SKM-1 (cell line): ENCODE data around the gene COL16A1.

Source experiments
- DNase-seq: peaks from one replicate; lab custom pipeline; 2025; ENCODE audit not compliant: unreplicated experiment; lab: John Stamatoyannopoulos, UW

COL16A1 gene

DNA sequence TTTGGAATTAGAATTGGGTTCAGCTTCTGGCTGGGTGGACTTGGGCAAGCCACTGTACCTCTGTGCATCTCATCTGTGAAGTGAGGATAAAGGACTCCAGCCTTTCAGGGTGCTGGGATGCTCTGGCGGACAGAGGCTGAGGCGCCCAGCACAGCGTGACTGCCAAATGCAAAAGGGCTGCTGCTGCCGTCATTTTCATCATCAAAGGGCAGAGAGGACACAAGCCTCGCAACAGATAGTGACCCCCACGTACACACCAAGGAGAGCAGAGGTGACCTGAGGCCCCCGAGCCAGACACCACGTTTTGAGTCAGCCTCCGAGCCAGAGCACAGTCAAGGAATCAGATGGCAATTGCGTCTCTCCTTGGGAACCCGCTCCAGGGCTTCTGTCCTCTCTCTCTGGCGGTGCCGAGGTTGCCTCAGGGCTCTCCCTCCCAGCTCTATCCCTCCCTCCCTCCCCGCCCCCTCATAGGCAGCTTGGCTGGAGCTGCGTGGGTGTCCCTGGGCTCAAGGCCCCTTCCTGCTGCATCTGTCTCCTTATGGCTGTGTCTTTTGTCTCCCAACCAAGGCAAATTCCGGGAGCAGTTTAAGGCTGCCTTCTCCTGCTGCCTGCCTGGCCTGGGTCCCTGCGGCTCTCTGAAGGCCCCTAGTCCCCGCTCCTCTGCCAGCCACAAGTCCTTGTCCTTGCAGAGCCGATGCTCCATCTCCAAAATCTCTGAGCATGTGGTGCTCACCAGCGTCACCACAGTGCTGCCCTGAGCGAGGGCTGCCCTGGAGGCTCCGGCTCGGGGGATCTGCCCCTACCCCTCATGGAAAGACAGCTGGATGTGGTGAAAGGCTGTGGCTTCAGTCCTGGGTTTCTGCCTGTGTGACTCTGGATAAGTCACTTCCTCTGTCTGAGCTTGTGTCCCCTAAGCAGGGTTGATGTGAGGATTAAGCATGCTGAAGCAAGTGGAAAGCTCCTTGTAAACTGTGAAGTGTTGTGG is 77.3 kb downstream of the COL16A1 start:
- DNase-seq, result no peak

DNA sequence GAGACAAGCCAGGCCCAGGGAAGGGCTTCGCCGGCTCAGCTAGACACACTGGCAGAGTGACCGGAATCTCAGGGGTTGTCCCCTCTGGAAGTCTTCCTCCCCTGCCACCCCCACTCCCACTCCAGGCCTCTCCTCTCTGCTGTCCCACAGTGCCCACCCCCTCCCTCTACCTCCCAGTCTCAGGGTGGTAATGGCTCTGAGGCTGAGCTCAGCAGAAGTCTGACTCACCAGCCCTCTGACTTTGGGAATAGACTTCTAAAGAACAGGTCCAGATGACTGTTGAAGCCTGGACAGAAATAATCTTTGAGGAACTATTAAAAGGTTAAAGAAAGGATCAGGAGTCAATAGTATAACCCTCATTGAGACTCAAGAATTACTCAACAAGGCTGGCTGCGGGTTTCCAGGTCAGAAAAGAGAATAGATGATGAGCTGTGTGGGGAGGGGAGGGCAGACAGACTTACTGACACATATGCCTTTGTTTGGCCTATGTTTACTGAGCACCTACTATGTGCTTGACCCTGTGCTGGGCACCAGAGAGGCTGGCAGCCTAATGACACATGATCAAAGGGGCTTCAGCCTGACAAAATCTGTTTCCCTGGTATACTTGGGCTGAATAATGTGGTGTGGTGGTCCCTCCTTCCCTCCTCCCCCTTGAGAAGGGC is 78.1 kb downstream of the COL16A1 start:
- DNase-seq, result no peak

DNA sequence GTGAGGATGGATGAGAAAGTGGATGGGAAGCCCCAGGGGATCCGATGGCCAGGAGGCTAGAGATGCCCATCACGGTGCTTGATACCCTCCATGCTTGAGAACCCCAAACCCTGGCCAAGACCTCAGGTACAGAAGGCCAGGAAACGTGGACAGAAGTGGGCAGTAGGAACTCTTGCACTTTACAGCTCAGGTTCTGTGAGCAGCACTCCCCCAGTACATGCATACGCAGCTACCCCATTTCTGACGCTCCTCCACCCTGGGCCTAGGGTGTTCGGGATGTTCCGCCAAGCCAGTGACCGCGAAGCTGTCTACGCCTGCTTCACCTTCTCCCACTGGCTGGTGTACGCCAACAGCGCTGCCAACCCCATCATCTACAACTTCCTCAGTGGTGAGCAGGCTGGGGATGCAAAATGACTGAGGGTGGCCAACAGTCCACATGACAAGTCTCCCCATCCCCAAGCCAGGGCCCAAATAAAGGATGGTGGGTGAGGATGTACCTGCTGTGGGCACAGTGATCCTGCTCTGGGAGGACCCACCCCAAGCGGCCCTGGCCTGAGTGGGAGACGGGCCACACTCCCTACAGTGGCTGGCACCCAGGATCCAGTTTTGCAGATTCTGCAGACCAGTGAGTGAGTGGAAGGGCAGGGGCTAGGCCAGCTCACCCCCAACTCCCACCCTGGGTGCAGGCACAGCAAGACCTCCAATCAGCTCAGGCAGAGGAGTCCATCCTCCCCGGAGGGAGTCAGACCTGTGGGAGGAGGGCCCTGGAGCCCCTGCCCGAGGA is 78.9 kb downstream of the COL16A1 start:
- no peak for DNase-seq

DNA sequence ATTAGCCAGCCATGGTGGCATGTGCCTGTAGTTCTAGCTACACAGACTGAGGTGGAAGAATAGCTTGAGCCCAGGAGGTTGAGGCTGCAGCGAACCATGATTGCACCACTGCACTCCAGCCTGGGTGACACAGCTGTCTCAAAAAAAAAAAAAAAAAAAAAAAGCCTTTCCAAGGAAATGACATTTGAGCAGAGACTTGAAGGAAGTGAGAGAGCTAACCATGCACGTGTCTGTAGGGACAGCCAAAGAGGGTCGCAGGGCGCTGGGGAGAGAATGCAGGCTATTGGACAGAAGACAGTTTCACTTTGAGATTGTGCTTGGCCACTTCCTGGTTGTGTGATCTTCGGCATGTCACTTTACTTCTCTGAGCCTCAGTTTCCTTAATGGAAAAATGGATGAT is 79.5 kb downstream of the COL16A1 start:
- DNase-seq, result no peak

DNA sequence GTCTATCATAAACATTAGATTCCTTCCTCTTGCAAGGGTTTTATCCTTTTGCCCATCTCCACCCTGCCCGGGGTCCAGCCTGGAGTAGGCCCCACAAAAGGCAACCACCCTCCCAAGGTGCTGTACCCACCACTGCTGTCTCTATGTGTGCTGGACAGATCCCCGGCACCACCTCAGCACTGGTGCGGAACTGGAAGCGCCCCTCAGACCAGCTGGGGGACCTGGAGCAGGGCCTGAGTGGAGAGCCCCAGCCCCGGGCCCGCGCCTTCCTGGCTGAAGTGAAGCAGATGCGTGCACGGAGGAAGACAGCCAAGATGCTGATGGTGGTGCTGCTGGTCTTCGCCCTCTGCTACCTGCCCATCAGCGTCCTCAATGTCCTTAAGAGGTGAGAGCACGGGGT is 80.5 kb downstream of the COL16A1 start:
- no peak for DNase-seq

DNA sequence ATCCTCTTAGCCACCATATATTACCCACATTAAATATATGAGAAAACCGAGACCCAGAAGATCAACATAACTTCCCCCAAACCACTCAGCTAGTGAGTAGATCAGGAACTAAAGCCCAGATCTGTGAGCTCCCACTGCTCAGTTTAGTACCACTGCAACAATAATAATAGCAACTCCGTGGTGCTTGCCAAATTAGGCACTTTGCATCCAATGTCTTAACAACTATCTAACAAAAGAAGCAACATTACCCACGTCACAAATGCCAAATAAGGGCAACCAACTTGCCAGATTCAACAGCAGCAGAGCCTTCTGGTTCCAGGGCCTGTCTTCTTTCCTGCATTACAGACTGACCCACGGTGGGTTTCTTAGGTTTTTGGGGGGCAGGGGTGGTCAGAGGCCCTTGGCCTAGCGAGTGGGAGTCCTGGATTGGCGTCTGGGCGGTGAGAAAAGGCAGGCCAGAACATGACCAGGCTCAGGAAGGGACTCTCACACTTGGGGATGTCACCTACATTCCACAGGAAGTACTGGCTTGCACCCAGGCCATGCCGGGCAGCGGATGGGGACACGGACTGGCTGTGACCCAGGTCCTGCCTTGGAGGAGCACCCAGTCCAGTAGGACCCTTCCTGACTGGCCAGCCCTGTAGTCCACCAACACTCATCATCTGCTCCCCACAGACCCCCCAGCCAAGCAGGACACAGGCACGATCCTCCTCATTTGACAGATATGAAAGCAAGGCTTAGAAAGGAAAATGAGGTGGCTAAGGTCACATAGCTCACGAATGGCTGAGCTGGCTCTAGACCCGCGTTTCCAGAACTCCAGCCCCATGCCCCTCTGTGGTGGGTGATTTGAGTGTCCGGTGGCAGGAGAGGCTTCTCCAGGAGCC is 81.7 kb downstream of the COL16A1 start:
- DNase-seq, result no peak

DNA sequence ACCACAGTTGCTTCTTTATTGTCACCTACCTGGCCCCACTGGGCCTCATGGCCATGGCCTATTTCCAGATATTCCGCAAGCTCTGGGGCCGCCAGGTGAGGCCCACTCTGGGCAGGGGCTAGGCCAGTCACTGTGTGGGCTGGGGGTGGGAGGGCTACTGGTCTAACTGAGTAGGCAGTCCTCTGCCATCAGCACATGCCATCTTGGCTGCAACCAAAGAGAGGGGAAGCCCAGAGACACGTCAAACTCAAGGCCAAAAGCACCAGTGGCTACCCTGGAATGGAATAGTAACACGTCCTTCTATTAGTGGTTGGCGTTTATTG is 82.4 kb downstream of the COL16A1 start:
- no peak for DNase-seq

DNA sequence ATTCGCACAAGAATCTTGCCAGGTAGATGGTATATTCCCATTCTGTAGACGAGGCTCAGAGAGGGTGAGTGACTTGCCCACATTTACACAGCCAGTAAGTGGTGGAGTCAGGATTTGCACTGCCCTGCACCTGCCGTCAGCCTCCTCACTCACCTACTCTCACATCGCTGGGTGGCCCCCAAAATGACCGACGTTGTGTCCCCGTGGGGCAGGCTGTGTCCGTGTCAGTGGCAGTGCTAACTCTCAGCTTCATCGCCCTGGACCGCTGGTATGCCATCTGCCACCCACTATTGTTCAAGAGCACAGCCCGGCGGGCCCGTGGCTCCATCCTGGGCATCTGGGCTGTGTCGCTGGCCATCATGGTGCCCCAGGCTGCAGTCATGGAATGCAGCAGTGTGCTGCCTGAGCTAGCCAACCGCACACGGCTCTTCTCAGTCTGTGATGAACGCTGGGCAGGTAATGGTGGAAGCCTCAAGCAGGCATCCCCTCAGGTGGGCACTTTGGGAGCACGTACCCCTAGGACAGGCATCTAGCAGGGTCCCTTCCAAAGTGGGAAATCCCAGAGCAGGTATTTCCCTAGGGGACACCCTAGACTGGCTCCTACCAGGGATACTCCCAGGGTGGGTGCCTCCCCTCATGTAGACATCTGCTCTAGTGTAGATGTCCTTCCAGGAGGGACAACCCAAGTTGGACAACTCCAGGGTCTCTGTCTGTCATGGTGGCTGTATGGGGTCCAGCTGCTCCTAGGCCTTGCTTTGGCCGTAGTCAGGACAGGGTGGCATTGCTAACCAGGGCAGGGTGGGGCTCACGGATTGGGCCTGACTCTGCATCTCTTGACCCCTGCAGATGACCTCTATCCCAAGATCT is 83.0 kb downstream of the COL16A1 start:
- DNase-seq, result no peak

DNA sequence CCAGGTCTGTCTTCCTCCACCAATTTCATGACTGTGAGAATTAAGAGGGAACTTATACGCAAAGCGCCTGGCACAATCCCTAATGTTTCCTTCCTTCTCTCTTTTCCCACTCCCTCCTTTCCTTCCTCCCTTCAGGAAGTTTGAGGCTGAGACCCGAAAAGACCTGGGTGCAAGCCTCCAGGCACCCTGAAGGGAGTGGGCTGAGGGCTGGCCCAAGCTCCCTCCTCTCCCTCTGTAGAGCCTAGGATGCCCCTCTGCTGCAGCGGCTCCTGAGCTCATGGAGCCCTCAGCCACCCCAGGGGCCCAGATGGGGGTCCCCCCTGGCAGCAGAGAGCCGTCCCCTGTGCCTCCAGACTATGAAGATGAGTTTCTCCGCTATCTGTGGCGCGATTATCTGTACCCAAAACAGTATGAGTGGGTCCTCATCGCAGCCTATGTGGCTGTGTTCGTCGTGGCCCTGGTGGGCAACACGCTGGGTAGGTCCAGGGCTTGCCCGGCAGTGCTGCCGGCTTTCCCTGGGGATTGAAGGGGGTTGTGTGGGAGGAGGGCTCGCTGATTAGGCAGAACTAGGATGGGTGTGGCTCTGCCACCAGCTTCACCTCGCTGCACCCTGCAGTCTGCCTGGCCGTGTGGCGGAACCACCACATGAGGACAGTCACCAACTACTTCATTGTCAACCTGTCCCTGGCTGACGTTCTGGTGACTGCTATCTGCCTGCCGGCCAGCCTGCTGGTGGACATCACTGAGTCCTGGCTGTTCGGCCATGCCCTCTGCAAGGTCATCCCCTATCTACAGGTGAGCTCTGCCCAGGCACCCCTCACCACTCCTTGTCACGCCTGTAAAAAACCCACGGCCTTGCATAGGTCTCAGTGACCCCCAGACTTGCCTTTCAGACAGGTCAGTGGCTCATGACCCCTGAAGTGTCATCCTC is 84.6 kb downstream of the COL16A1 start:
- DNase-seq, result no peak

DNA sequence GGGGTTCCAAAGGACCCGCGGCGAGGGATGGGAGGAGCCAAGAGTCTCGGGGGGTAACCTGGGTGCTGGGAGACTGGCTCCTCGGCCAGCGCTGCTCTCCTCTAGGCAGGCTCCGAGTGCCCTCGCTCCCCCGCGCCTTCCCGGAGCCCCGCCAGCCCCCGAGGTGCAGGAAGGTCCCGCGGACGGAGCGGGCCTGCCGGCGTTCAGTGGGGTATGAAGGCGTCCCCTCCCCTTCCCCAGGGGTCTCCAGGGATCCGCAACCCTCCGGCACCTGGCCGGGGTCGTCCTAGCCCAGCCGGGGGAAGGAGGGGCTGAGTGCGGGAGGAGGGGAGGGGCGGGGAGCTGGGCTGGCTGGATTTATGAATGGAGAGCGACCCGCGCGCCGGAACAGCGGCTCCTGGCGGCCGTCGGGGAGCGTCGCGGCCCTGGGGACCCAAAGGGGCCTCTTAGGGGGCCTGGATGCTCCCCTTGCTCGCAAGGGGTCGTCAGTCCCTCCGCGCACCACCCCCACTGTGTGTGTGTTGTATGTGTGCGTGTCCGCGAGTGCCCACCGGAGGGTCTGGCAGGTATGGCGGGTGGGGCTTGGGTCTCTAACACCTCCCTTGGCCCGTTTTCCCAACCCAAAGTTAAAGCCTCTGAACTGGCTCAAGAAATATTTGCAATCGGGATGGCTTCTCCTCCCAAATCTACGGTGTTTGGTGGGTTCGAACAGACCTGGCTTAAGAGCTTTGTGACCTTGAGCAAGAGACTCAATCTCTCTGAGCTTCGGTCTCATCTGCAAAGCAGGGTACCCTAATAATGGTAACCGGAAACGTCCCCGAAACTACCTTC is 85.7 kb downstream of the COL16A1 start:
- no peak for DNase-seq

DNA sequence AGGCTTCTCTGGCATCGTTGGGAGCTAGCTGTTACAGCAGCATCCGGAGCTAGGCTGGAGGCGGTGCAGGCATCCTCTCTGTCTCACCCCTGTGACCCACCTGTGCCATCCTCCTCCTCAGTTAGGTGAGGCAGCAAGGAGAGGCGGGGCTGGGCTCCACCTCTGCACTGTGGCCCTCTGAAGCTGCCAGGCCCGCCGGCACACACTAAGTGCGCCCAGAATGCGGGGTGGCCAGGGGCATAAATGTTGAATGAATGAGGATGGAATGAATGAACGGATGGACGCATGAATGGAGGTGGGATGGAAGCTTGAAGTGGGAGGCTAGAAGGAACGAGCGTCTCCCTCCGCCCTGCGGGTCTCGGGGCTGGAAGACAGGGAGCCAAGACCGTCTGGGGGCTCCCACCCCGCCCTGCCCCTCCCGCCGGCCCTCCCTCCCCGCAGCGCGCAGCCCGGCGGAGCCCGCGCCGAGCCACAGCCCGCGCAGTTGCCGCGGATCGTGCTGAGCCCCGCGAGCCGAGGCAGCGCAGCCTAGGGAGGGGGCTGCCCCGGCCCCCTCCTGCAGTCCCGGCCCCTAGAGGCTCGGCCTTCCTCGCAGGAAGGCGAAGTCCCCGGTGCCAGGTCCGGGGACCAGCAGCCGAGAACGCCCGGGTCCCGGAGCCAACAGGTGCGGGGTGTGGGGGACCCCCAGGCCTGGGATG is 86.5 kb downstream of the COL16A1 start, which contains the start of gene HCRTR1:
Gene HCRTR1 (plus strand): TSS at position 472 of the 698 bp plus-strand sequence. CDS start 1,504 bp downstream, outside the sequence.
- DNase-seq, result no peak

DNA sequence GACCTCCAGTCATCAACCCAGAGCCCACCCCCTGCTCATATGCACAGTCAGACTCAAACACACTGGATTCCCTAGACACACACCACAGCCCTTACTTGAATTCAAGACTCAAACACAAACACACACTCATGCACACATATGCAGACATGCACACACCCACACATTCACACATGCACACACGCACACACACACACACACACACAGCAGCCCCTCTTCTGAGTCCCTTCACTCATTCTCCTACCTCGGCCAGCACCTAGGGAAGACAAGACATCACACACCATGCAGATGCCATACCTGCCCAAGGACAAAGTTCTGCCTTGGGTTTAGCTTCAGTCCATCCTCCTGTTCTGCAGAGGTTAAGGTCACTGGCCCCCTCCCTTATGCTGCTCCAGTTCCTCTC is 87.9 kb downstream of the COL16A1 start:
- no peak for DNase-seq

DNA sequence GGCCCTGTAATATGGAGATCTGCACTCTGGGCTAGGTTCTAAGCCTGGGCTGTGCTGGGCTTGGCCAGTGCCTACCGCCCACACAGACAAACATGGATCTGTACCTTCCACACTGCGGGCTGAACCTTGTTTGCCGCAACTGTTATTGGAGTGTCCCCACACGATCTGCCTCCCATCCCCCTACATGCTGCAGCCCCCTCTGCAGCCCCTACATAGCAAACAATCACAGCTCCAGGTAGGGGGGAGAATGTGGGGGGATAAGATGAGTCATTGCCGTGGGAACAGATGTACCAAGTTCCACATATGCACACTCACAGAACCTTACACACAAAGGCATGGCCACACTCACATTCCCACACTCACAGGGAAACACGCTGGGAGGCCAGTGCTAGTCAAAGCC is 88.4 kb downstream of the COL16A1 start:
- no peak for DNase-seq

DNA sequence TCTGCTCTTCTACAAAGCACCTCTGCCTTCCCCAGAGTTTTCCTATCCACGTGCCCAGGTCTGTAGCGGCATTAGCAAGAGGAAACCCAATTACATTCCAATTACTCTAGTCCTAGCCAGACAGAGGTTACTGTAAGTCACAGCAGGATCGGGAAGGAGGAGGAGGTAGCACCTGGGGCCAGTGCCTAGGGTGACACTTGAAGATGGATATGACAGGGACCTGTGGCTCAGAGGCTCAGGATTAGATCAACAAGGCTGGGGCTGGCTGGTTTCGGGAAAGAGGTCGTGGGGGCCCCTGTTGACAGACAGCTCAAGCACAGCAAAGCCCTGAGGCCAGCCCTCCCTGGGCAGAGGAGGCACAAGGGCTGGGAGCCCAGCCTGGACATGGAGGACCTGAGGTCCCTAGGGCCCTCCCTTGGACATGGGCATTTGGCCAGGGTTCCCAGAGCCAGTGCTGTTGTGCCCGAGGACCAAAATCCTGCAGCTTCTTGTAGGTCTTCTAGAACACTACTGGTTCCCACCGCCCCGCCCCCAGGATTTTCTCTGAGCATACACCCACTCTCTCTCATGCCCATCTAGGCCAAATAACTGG is 89.3 kb downstream of the COL16A1 start:
- no peak for DNase-seq

DNA sequence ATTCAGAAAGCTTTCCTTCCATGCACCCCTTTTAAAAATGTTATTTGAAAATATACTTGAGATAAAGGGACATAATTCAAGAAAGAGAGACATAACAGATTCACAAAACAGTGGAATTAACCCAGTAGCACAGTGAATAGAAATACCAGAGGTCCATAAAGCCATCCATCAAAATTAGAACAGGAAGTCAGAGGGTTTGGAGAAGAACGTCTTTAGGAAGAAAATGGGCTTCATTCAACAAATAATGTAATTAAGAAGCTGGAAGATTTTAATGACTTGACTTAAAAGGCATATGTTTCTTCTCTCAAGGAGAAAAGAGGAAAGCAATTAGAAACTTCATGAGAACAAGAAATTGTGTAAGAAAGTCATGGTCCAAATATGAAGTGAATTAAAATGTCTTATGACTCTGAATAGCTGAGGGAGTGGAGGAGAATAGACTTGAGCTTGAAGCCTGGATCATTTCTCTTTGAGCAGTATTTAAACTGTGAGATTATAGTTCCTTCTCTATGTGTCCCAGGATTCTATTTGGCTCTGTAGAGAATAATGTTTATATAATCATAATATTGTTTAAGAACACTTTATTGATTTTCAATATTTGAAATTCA is 94.2 kb downstream of the COL16A1 start:
- no peak for DNase-seq

DNA sequence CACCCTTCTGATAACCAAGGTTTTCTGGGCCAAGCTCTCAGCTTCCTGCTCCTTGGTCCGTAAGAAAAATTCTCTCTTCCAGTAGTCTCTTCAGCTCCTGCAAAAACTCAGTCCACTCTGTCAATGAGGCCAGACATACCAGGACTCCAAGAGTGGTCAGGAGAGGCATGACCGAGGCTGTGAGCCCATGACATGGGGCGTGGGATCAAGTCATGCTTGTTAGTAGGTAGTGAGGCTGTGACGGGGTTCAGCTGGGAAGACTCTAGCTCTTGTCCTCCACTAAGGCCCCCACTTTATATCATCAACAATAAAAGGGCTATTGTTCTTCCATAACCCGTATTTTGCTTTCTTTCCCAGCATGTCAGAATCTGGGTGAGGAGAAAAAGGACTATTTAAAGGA is 96.5 kb downstream of the COL16A1 start:
- no peak for DNase-seq
